HEK293 (cell line): ENCODE results near the gene KANK4.

ENCODE experiments used
- ZNF558 ChIP-seq: fragments of 450-650 bp; formaldehyde crosslinking; IDR thresholded peaks from 2 replicates; pipeline ENCODE4 v1.5.1; 2016; ENCODE audit warnings: missing biosample characterization, missing genetic modification characterization
- ZNF664 ChIP-seq: fragments of 450-650 bp; formaldehyde crosslinking; IDR thresholded peaks from 2 replicates; pipeline ENCODE4 v1.5.1; 2016; ENCODE audit warnings: missing biosample characterization, missing genetic modification characterization
- TF ChIP-seq, protein P1 (sequence below): fragments of 450-650 bp; formaldehyde crosslinking; IDR thresholded peaks from 2 replicates; pipeline ENCODE4 v1.5.1; 2016; ENCODE audit warnings: missing biosample characterization, missing genetic modification characterization
- TF ChIP-seq, protein P2 (sequence below): fragments of 450-650 bp; IDR thresholded peaks from 2 replicates; pipeline ENCODE4 v1.5.1; 2018; ENCODE audit warnings: missing biosample characterization, missing genetic modification characterization
- TF ChIP-seq, protein P3 (sequence below): fragments of 450-650 bp; formaldehyde crosslinking; IDR thresholded peaks from 2 replicates; pipeline ENCODE4 v1.5.1; 2016; ENCODE audit warnings: missing biosample characterization, missing genetic modification characterization, low read depth
- TF ChIP-seq, protein P4 (sequence below): fragments of 450-650 bp; formaldehyde crosslinking; IDR thresholded peaks from 2 replicates; pipeline ENCODE4 v1.5.1; 2016; ENCODE audit warnings: missing biosample characterization, missing genetic modification characterization

DNA sequence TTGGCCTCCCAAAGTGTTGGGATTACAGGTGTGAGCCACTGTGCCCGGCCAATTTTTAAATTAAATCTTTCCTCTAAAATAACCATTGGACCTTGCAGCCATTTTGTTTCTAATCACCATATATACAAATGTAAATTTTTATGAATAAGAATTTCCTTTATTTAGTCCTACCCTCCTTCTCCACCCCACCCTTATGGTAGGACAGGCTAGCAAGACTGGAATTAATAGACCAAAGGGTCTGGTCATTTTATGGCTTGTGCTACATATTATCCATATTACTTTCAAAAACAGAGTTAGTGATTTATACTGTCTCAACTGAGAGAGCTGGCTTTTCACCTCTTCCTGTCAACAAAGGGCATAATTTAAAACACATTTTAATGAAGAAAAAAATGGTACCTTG, 98.1 kb downstream of the KANK4 start:
- no peak for TF ChIP-seq ZNF664
- TF ChIP-seq, protein P1, sequence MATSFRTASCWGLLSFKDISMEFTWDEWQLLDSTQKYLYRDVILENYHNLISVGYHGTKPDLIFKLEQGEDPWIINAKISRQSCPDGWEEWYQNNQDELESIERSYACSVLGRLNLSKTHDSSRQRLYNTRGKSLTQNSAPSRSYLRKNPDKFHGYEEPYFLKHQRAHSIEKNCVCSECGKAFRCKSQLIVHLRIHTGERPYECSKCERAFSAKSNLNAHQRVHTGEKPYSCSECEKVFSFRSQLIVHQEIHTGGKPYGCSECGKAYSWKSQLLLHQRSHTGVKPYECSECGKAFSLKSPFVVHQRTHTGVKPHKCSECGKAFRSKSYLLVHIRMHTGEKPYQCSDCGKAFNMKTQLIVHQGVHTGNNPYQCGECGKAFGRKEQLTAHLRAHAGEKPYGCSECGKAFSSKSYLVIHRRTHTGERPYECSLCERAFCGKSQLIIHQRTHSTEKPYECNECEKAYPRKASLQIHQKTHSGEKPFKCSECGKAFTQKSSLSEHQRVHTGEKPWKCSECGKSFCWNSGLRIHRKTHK (tag by site-specific recombination): no peak
- TF ChIP-seq, protein P2, sequence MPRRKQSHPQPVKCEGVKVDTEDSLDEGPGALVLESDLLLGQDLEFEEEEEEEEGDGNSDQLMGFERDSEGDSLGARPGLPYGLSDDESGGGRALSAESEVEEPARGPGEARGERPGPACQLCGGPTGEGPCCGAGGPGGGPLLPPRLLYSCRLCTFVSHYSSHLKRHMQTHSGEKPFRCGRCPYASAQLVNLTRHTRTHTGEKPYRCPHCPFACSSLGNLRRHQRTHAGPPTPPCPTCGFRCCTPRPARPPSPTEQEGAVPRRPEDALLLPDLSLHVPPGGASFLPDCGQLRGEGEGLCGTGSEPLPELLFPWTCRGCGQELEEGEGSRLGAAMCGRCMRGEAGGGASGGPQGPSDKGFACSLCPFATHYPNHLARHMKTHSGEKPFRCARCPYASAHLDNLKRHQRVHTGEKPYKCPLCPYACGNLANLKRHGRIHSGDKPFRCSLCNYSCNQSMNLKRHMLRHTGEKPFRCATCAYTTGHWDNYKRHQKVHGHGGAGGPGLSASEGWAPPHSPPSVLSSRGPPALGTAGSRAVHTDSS (tag by site-specific recombination): no peak
- TF ChIP-seq ZNF558 (tag by site-specific recombination): no peak
- TF ChIP-seq, protein P3, sequence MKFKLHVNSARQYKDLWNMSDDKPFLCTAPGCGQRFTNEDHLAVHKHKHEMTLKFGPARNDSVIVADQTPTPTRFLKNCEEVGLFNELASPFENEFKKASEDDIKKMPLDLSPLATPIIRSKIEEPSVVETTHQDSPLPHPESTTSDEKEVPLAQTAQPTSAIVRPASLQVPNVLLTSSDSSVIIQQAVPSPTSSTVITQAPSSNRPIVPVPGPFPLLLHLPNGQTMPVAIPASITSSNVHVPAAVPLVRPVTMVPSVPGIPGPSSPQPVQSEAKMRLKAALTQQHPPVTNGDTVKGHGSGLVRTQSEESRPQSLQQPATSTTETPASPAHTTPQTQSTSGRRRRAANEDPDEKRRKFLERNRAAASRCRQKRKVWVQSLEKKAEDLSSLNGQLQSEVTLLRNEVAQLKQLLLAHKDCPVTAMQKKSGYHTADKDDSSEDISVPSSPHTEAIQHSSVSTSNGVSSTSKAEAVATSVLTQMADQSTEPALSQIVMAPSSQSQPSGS (tag by site-specific recombination): no peak
- TF ChIP-seq, protein P4, sequence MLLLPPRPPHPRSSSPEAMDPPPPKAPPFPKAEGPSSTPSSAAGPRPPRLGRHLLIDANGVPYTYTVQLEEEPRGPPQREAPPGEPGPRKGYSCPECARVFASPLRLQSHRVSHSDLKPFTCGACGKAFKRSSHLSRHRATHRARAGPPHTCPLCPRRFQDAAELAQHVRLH (tag by site-specific recombination): no peak
